Upper lobe of left lung (tissue), 4 donors: ENCODE results near the gene C16orf95.

Experiments
- POLR2A ChIP-seq, 4 donors: fragments of 450-650 bp; IDR thresholded peaks; one replicate each; pipeline ENCODE4 v1.5.1; 2016 to 2017; ENCODE audit warnings: antibody characterized with exemption in 4 of 4, mild to moderate bottlenecking in 2 of 4
- POLR2AphosphoS5 ChIP-seq, 2 donors: sonication (generic); formaldehyde crosslinking; IDR thresholded peaks; one replicate each; pipeline ENCODE4 v1.5.1; 2017; ENCODE audit warnings: antibody characterized with exemption in 2 of 2
- TF ChIP-seq, protein P1 (sequence below), 6 experiments: fragments of 450-650 bp in 4 of 6; fragments of 200-600 bp in 2 of 6; sonication (generic) in 2 of 6; IDR thresholded peaks; one replicate each; pipeline ENCODE4 v1.5.1; 2016 to 2019; ENCODE audit warnings: antibody characterized with exemption in 6 of 6

- TF ChIP-seq, protein P1, sequence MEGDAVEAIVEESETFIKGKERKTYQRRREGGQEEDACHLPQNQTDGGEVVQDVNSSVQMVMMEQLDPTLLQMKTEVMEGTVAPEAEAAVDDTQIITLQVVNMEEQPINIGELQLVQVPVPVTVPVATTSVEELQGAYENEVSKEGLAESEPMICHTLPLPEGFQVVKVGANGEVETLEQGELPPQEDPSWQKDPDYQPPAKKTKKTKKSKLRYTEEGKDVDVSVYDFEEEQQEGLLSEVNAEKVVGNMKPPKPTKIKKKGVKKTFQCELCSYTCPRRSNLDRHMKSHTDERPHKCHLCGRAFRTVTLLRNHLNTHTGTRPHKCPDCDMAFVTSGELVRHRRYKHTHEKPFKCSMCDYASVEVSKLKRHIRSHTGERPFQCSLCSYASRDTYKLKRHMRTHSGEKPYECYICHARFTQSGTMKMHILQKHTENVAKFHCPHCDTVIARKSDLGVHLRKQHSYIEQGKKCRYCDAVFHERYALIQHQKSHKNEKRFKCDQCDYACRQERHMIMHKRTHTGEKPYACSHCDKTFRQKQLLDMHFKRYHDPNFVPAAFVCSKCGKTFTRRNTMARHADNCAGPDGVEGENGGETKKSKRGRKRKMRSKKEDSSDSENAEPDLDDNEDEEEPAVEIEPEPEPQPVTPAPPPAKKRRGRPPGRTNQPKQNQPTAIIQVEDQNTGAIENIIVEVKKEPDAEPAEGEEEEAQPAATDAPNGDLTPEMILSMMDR (IDR thresholded peaks at IDR 0.05) = no peak
- TF ChIP-seq POLR2AphosphoS5 (IDR thresholded peaks at IDR 0.05) (no peak), POLR2A (IDR thresholded peaks at IDR 0.05) (no peak)
Observed at GRCh38 chr16:87346517-87347060, 29.4 kb upstream of the C16orf95 start.
